Measurements from ENCODE around the gene CYP2A6.
"Not testable (repeated sequence)": the region's sequence is repeated elsewhere in the genome, so short reads cannot be mapped to it uniquely, and the experiment has no call there.

CYP2A6 gene

GRCh38 chr19:40850277-40850676 lies at the start of gene CYP2A6:
Gene CYP2A6, minus strand, starts transcription at chr19:40850447. Its CDS starts 21 bp downstream, at chr19:40850426.
- not testable (repeated sequence) for DNase-seq (ENCODE audit: low read depth in 2 of 3, low spot score in 2 of 3)

GRCh38 chr19:40899964-40900363 lies 49.7 kb upstream of the CYP2A6 start:
- not testable (repeated sequence) for DNase-seq (ENCODE audit: low read depth in 2 of 3, low spot score in 2 of 3)

- DNase-seq (ENCODE audit: low read depth in 2 of 3, low spot score in 2 of 3): not testable (repeated sequence)
These were observed 46.9 kb upstream of the CYP2A6 start for GRCh38 chr19:40896843-40897789.

GRCh38 chr19:40896418-40896796 lies 46.2 kb upstream of the CYP2A6 start:
- no peak for DNase-seq (ENCODE audit: low read depth in 2 of 3, low spot score in 2 of 3)

- no peak for DNase-seq (ENCODE audit: low read depth in 2 of 3, low spot score in 2 of 3)
These were observed 42.9 kb upstream of the CYP2A6 start for GRCh38 chr19:40893112-40893511.

- DNase-seq (ENCODE audit: low read depth in 2 of 3, low spot score in 2 of 3): no peak
These were observed 39.1 kb upstream of the CYP2A6 start for GRCh38 chr19:40889366-40889765.

GRCh38 chr19:40888191-40888590 lies 37.9 kb upstream of the CYP2A6 start:
- DNase-seq (ENCODE audit: low read depth in 2 of 3, low spot score in 2 of 3): no peak

- DNase-seq (ENCODE audit: low read depth in 2 of 3, low spot score in 2 of 3): not testable (repeated sequence)
These were observed 34.1 kb upstream of the CYP2A6 start for GRCh38 chr19:40884187-40884931.

GRCh38 chr19:40882062-40882461 lies 31.8 kb upstream of the CYP2A6 start, which contains the start of gene CYP2A7:
Gene CYP2A7, minus strand, starts transcription at chr19:40882231. Its CDS starts 21 bp downstream, at chr19:40882210.
- DNase-seq (ENCODE audit: low read depth in 2 of 3, low spot score in 2 of 3): not testable (repeated sequence)

GRCh38 chr19:40879349-40879748 lies 29.1 kb upstream of the CYP2A6 start:
- not testable (repeated sequence) for DNase-seq (ENCODE audit: low read depth in 2 of 3, low spot score in 2 of 3)

- peak; percentile 48 to 65 (median 57) for DNase-seq (ENCODE audit: low read depth in 2 of 3, low spot score in 2 of 3)
These were observed 25.3 kb upstream of the CYP2A6 start for GRCh38 chr19:40875526-40875951.

GRCh38 chr19:40874874-40875273 lies 24.6 kb upstream of the CYP2A6 start:
- DNase-seq (ENCODE audit: low read depth in 2 of 3, low spot score in 2 of 3): not testable (repeated sequence)

GRCh38 chr19:40873873-40874272 lies 23.6 kb upstream of the CYP2A6 start:
- not testable (repeated sequence) for DNase-seq (ENCODE audit: low read depth in 2 of 3, low spot score in 2 of 3)

- no peak for DNase-seq (ENCODE audit: low read depth in 2 of 3, low spot score in 2 of 3)
These were observed 22.0 kb upstream of the CYP2A6 start for GRCh38 chr19:40872209-40872608.

GRCh38 chr19:40867701-40868100 lies 17.5 kb upstream of the CYP2A6 start:
- DNase-seq (ENCODE audit: low read depth in 2 of 3, low spot score in 2 of 3): no peak

- not testable (repeated sequence) for DNase-seq (ENCODE audit: low read depth in 2 of 3, low spot score in 2 of 3)
These were observed 14.7 kb upstream of the CYP2A6 start for GRCh38 chr19:40864739-40865496.

GRCh38 chr19:40862785-40863184 lies 12.5 kb upstream of the CYP2A6 start:
- DNase-seq (ENCODE audit: low read depth in 2 of 3, low spot score in 2 of 3): no peak

GRCh38 chr19:40862333-40862732 lies 12.1 kb upstream of the CYP2A6 start:
- no peak for DNase-seq (ENCODE audit: low read depth in 2 of 3, low spot score in 2 of 3)

- DNase-seq (ENCODE audit: low read depth in 2 of 3, low spot score in 2 of 3): no peak
These were observed 7.9 kb upstream of the CYP2A6 start for GRCh38 chr19:40858109-40858508.

GRCh38 chr19:40852467-40853152 lies 2.4 kb upstream of the CYP2A6 start:
- not testable (repeated sequence) for DNase-seq (ENCODE audit: low read depth in 2 of 3, low spot score in 2 of 3)

Measured in activated CD8-positive, alpha-beta memory T cell treated with anti-CD3 and anti-CD28 coated beads for 48 hours (primary cell).